ENCODE measurements around the gene ZSWIM4. TPM values are rescaled to one million over a fixed set of nuclear protein-coding genes. Genes with fewer than 3 reads are reported as not detected.

Gene ZSWIM4
- total and polyA plus RNA-seq, 2 of the 4 experiments (the other 2 are of a cell fraction), result 2.2 to 6.2 TPM

- H2BK120ac ChIP-seq (ENCODE audit: low read depth, low read length), result 0 out of 2 replicates have a peak overlapping the region, but pooled peaks have one; percentile 2
- peak overlapping the region; percentile 87 for H2AFZ ChIP-seq (replicated peaks; ENCODE audit: low read length, poor library complexity)
- peak overlapping the region; percentile 8 for H2BK5ac ChIP-seq (ENCODE audit: low read depth, low read length, poor library complexity, severe bottlenecking)
- DNase-seq, result peak; percentile 74
- in situ Hi-C loops (cut with MboI; ENCODE audit: low sequenced_read_pairs) (loop anchor here (25.0 kb wide), 1 partner anchor 761 kb away; the partner anchor contains the start of gene NFIX), intact Hi-C loops (cut with micrococcal nuclease) (no loop called here), dilution Hi-C loops (cut with HindIII; ENCODE audit: low sequenced_read_pairs, unreplicated experiment) (no loop called here)
- 0 out of 2 replicates have a peak, but pooled peaks cover 3% of the 10 kb centered on the region for H4K20me1 ChIP-seq (ENCODE audit: insufficient read depth, low read length)
- H4K91ac ChIP-seq (ENCODE audit: insufficient read depth, low read depth, low read length), result peak overlapping the region; percentile 55
- peaks cover 16% of the 10 kb centered on the region for H3K36me3 ChIP-seq (ENCODE audit: control insufficient read depth, insufficient read depth, low read length)
- H3K4ac ChIP-seq (ENCODE audit: low read depth, low read length), result peak overlapping the region; percentile 47
- peak overlapping the region; percentile 64 for H3K23ac ChIP-seq (ENCODE audit: low read depth, low read length)
- ChIA-PET CTCF (interaction anchor here (0.7 kb wide), 1 partner anchor 9 kb away, joined by 3 read pairs; no protein-coding TSS in a partner anchor), POLR2A (ENCODE audit: unreplicated experiment) (interaction anchor here (0.6 to 1.1 kb wide), 4 partner anchors 17 to 794 kb away, joined by 3 to 5 read pairs (median 3); partner anchors contain the start of gene ZSWIM4)
- peak; percentile 7 for ATAC-seq (ENCODE audit: low read depth)
- H2BK20ac ChIP-seq (ENCODE audit: low read depth, low read length), result no peak overlapping the region
- H3K56ac ChIP-seq (ENCODE audit: extremely low read depth, insufficient read depth, low read length), result peak overlapping the region; percentile 56
- H3K18ac ChIP-seq (ENCODE audit: low read depth, low read length), result no peak overlapping the region
- H3K9me1 ChIP-seq (ENCODE audit: insufficient read depth, low read length), result no peaks in the 10 kb centered on the region
- H2AK9ac ChIP-seq (replicated peaks; ENCODE audit: low read depth, low read length, poor library complexity), result peak overlapping the region; percentile 92
- H3K27me3 ChIP-seq (ENCODE audit: control insufficient read depth, insufficient read depth, low read length), result no peaks in the 10 kb centered on the region
- WGBS, 2 experiments (ENCODE audit: extremely low coverage in 2 of 2, insufficient read length in 1 of 2), result 2% methylated on average over 8 of the region's 25 CpGs; no CpG with 5 or more reads in 1 of the 2 experiments
- H3K4me1 ChIP-seq (ENCODE audit: control insufficient read depth, insufficient read depth, low read length), result no peaks in the 10 kb centered on the region
- peak overlapping the region; percentile 91 for H3K4me2 ChIP-seq (ENCODE audit: low read depth, low read length)
- H3K79me1 ChIP-seq (ENCODE audit: low read depth in 1 of 2, low read length in 2 of 2), result peaks cover 11 to 36% of the 10 kb centered on the region in 2 experiments; a peak in 3 of 4 replicates
- peak overlapping the region; percentile 13; the same call in 1 of the 2 replicates for H4K5ac ChIP-seq (ENCODE audit: low read depth, low read length)
- peak overlapping the region; percentile 27 for H3K27ac ChIP-seq (ENCODE audit: insufficient read depth, low read length)
- H2AK5ac ChIP-seq (ENCODE audit: low read depth, low read length), result peak overlapping the region; percentile 72; the same call in 1 of the 2 replicates
- peak overlapping the region; percentile 61 for H3K4me3 ChIP-seq (ENCODE audit: insufficient read depth, low read depth, low read length)
- H3K9me3 ChIP-seq (ENCODE audit: control insufficient read depth, insufficient read depth, low read length), result no peaks in the 10 kb centered on the region
- peak overlapping the region; percentile 75 for H3K9ac ChIP-seq (ENCODE audit: low read depth, low read length)
- H4K8ac ChIP-seq (ENCODE audit: low read depth in 2 of 2, low read length in 2 of 2), result peak overlapping the region; percentile 48 to 77
- H3K14ac ChIP-seq (replicated peaks; ENCODE audit: low read depth, low read length), result peak overlapping the region; percentile 75
- H2BK15ac ChIP-seq (ENCODE audit: low read depth, low read length), result no peak overlapping the region
- TF ChIP-seq RFX5 (IDR thresholded peaks at IDR 0.05; ENCODE audit: low read depth, low read length) (no peak), ELK1 (IDR thresholded peaks at IDR 0.05; ENCODE audit: borderline replicate concordance, low read depth, low read length) (no peak), POLR2A (IDR thresholded peaks at IDR 0.05; ENCODE audit: low read depth, low read length) (no peak), SMC3 (IDR thresholded peaks at IDR 0.05; ENCODE audit: low read depth, low read length) (no peak; the same call in 1 of the 2 replicates), CHD1 (IDR thresholded peaks at IDR 0.05; ENCODE audit: low read depth, low read length) (peak; percentile 77; the same call in 1 of the 2 replicates), NFE2L2 (IDR thresholded peaks at IDR 0.05; ENCODE audit: low read depth, low read length) (no peak), CTCF (conservative IDR thresholded peaks at IDR 0.05; ENCODE audit: low read depth, low read length) (no peak), USF2 (IDR thresholded peaks at IDR 0.05; ENCODE audit: low read depth, low read length) (no peak), RAD21 (IDR thresholded peaks at IDR 0.05; ENCODE audit: low read length) (no peak), CEBPB (IDR thresholded peaks at IDR 0.05; ENCODE audit: low read depth, low read length) (peak; percentile 82)
- BruUV-seq (replicated peaks), result no TSS peak
Observed at GRCh38 chr19:13748169-13748828, 46.9 kb upstream of the ZSWIM4 start.
